Right lobe of liver (tissue), 4 donors: Measurements from ENCODE around the gene PPIE.

ENCODE experiments used
- CTCF ChIP-seq, 4 donors: fragments of 200-600 bp in 3 of 4; fragments of 450-650 bp in 1 of 4; IDR thresholded peaks; one replicate each; pipeline versions ENCODE4 v1.5.1 to v1.8.0; 2016 to 2022; ENCODE audit warnings: antibody characterized with exemption in 4 of 4, mild to moderate bottlenecking in 2 of 4
- POLR2A ChIP-seq: fragments of 450-650 bp; IDR thresholded peaks from one replicate; pipeline ENCODE4 v1.6.1; 2017; ENCODE audit warnings: antibody characterized with exemption, mild to moderate bottlenecking
- donor health status: DM: no; HTN: no; CAD: no.
- donor health status: DM: no; HTN: no; CAD: no.
- donor health status: DM: no; HTN: yes; CAD: no.

- TF ChIP-seq CTCF (IDR thresholded peaks at IDR 0.05) = no peak
- no peak for TF ChIP-seq POLR2A
These were observed 26.7 kb upstream of the PPIE start for GRCh38 chr1:39711966-39712340.
